Spleen (tissue), 11 donors: ENCODE measurements around the gene TOM1L2. TPM values are rescaled to one million over a fixed set of nuclear protein-coding genes. Genes with fewer than 3 reads are reported as not detected.

Experiments
- DNase-seq: peaks from one replicate; pipeline ENCODE4 v3.0.0-alpha.2; 2020
- H3K27ac ChIP-seq, 8 donors: fragments of 200-600 bp; sonication (generic) in 7 of 8; 1 replicate in 4 of 8; 2 replicates in 4 of 8; pipeline versions ENCODE4 v1.5.0 to v1.8.0; 2016 to 2021; ENCODE audit warnings: inconsistent platforms in 4 of 8, mild to moderate bottlenecking in 4 of 8, moderate library complexity in 1 of 8
- H3K27me3 ChIP-seq, 7 donors: fragments of 200-600 bp; sonication (generic) in 6 of 7; replicated peaks in 1 of 7; 1 replicate in 4 of 7; 2 replicates in 3 of 7; pipeline versions ENCODE4 v1.5.0 to v1.8.0; 2016 to 2021; ENCODE audit warnings: inconsistent platforms in 3 of 7, mild to moderate bottlenecking in 1 of 7
- H3K36me3 ChIP-seq, 6 donors: fragments of 200-600 bp; sonication (generic) in 5 of 6; 1 replicate in 4 of 6; 2 replicates in 2 of 6; pipeline versions ENCODE4 v1.5.0 to v1.8.0; 2016 to 2021; ENCODE audit warnings: inconsistent platforms in 2 of 6
- H3K4me1 ChIP-seq, 6 donors: fragments of 200-600 bp; sonication (generic) in 5 of 6; 1 replicate in 3 of 6; 2 replicates in 3 of 6; pipeline versions ENCODE4 v1.5.0 to v1.8.0; 2016 to 2021; ENCODE audit warnings: inconsistent platforms in 3 of 6
- H3K4me3 ChIP-seq, 8 donors: fragments of 200-600 bp; sonication (generic) in 7 of 8; 1 replicate in 4 of 8; 2 replicates in 4 of 8; pipeline versions ENCODE4 v1.5.0 to v1.8.0; 2016 to 2021; ENCODE audit warnings: inconsistent platforms in 4 of 8, mild to moderate bottlenecking in 4 of 8, moderate library complexity in 2 of 8
- H3K9me3 ChIP-seq, 8 donors: fragments of 200-600 bp; sonication (generic) in 7 of 8; 1 replicate in 4 of 8; 2 replicates in 4 of 8; pipeline versions ENCODE4 v1.5.0 to v1.8.0; 2016 to 2021; ENCODE audit warnings: inconsistent platforms in 4 of 8
- POLR2A ChIP-seq, 3 donors: fragments of 450-650 bp; IDR thresholded peaks; one replicate each; pipeline ENCODE4 v1.5.1; 2017; ENCODE audit warnings: antibody characterized with exemption in 3 of 3, mild to moderate bottlenecking in 1 of 3
- POLR2AphosphoS5 ChIP-seq, 3 donors: sonication (generic); formaldehyde crosslinking; IDR thresholded peaks; one replicate each; pipeline ENCODE4 v1.5.1; 2017; ENCODE audit warnings: antibody characterized with exemption in 3 of 3
- WGBS, 5 donors: extraction: QIAGEN DNeasy Blood & Tissue Kit in 3 of 5; methylation state at CpG; one replicate each; pipeline versions ENCODE4 v1.1.5 to v1.1.7; 2013 to 2018; 5-methylcytosine and 5-hydroxymethylcytosine counted together
- intact Hi-C: fragments of 100-400 bp; cut with DNase I; formaldehyde crosslinking; loops from one replicate; pipeline ENCODE4 v1.15.0; 2023; ENCODE audit warnings: low total_unique reads
- polyA plus RNA-seq, 3 donors: library from polyadenylated mRNA; stranded (reverse); fragments of 200-250 nt; gene quantifications; one replicate each; pipeline ENCODE4 v1.2.1, GENCODE V29; 2013
- total RNA-seq, 7 donors: library from RNA; depleted of rRNA in 3 of 7; stranded (reverse); fragments of >200 nt in 3 of 7; fragmentation: NEBNext Ultra II Directional in 4 of 7; extraction: Animal tissue kit (Norgen Biotek cat#: 25700) in 4 of 7; gene quantifications; one replicate each; pipeline versions ENCODE4 v1.1.0 to v1.2.1, GENCODE V29; 2016 to 2021
- TF ChIP-seq, protein P1 (sequence below), 11 experiments: fragments of 200-600 bp in 7 of 11; fragments of 450-650 bp in 4 of 11; sonication (generic) in 4 of 11; IDR thresholded peaks in 8 of 11; conservative IDR thresholded peaks in 3 of 11; 1 replicate in 7 of 11; 2 replicates in 4 of 11; pipeline versions ENCODE4 v1.4.0 to v1.8.0; 2016 to 2021; ENCODE audit warnings: antibody characterized with exemption in 11 of 11, inconsistent platforms in 4 of 11, mild to moderate bottlenecking in 1 of 11
- donor health status: healthy with polysubstance abuse.
- donor health status: DM: no; HTN: no; CAD: no; lungs with moderate emphysema.
- donor health status: DM: no; HTN: no; CAD: no.
- donor health status: Bipolar disorder and iron deficiency.
- donor health status: healthy.
- donor health status: DM: no; HTN: no; CAD: no.
- donor health status: DM: yes; HTN: yes; CAD: no.

Gene TOM1L2
- total and polyA plus RNA-seq, 10 donors: 5.3 to 82.6 (median 53.6) TPM

DNA sequence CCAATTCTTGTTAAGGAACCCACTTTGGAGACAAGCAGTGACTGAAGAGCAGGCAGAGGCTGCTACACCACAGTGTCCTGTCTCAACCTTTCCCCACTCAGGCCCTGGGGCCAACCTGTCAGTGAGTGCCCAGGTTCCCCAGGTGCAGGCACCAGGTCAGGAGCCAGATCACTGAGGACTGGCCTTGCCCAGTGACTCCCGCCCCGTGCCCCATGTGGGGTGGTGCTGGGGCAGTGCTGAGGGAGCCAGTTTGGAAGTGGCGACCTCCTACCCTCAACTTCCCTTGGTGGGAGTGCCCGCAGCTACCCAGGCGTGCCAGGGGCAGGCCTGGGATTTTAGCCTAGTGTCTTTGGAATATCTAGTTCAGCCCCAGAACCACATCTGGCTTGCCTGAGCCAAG, 164.8 kb downstream of the TOM1L2 start:
- Histone ChIP-seq H3K4me3 (no peak overlapping the region), H3K4me1 (peaks cover 7 to 47% (median 18%) of the 10 kb centered on the region in 6 donors), H3K27ac (peak overlapping the region in 2 of 8 donors; percentile 4 to 48), H3K27me3 (no peaks in the 10 kb centered on the region), H3K9me3 (no peaks in the 10 kb centered on the region), H3K36me3 (peaks cover 0 to 84% (median 35%) of the 10 kb centered on the region in 6 donors)
- TF ChIP-seq POLR2AphosphoS5 (IDR thresholded peaks at IDR 0.05) (peak in 1 of 3 donors; percentile 51), POLR2A (IDR thresholded peaks at IDR 0.05) (no peak)
- TF ChIP-seq, protein P1, sequence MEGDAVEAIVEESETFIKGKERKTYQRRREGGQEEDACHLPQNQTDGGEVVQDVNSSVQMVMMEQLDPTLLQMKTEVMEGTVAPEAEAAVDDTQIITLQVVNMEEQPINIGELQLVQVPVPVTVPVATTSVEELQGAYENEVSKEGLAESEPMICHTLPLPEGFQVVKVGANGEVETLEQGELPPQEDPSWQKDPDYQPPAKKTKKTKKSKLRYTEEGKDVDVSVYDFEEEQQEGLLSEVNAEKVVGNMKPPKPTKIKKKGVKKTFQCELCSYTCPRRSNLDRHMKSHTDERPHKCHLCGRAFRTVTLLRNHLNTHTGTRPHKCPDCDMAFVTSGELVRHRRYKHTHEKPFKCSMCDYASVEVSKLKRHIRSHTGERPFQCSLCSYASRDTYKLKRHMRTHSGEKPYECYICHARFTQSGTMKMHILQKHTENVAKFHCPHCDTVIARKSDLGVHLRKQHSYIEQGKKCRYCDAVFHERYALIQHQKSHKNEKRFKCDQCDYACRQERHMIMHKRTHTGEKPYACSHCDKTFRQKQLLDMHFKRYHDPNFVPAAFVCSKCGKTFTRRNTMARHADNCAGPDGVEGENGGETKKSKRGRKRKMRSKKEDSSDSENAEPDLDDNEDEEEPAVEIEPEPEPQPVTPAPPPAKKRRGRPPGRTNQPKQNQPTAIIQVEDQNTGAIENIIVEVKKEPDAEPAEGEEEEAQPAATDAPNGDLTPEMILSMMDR (IDR thresholded peaks at IDR 0.05 in 8 of 11, conservative IDR thresholded peaks at IDR 0.05 in 3 of 11): no peak
- WGBS, 5 donors: 69 to 90% (median 79%) methylated on average over 3 to 5 of the region's 5 CpGs; no CpG with 5 or more reads in 1 of the 5 donors
- intact Hi-C loops: no loop called here
- DNase-seq: no peak

DNA sequence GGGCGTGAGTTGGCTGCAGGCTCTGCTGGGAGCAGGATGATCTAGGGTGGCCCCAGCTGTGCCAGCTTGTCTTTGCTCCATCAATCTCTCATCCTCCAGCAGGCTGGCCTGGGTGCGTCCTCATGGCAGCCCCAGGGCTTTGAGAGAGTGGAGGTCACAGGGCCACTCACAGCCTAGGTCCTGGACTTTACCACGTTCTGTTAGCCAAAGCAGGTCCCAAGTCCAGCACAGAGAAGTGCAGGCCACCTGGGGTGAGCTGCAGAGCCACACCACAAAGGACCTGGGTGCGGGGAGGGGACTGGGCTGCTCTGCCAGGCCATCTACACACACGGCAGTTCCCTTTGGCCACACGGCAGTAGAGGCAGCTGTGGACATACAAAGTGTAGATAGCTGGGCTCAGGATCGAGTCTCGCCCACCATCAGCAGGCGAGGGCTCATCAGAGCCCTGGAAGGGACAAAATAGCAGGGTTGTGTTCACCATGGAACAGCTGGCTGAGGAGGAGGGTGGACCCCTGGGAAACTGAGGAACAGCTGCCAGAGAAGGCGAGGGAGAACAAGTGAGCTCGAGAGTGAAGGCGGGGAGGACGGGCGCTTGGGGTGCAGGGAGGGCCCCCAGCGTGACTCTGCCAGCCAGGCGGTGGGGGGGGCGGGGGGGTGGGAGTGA, 165.5 kb downstream of the TOM1L2 start:
- intact Hi-C loops: no loop called here
- H3K4me1 ChIP-seq: peaks cover 0 to 40% (median 11%) of the 10 kb centered on the region in 6 donors
- H3K9me3 ChIP-seq: no peaks in the 10 kb centered on the region
- no peak for DNase-seq
- no peak overlapping the region for H3K27ac ChIP-seq
- peaks cover 0 to 85% (median 33%) of the 10 kb centered on the region in 6 donors for H3K36me3 ChIP-seq
- no peak overlapping the region for H3K4me3 ChIP-seq
- TF ChIP-seq POLR2A (IDR thresholded peaks at IDR 0.05): no peak
- TF ChIP-seq POLR2AphosphoS5 (IDR thresholded peaks at IDR 0.05): peak in 2 of 3 donors; percentile 5 to 40
- TF ChIP-seq, protein P1 (IDR thresholded peaks at IDR 0.05 in 8 of 11, conservative IDR thresholded peaks at IDR 0.05 in 3 of 11): no peak
- WGBS, 5 donors: 87 to 97% (median 93%) methylated on average over 12 to 17 of the region's 17 CpGs
- H3K27me3 ChIP-seq: no peaks in the 10 kb centered on the region

DNA sequence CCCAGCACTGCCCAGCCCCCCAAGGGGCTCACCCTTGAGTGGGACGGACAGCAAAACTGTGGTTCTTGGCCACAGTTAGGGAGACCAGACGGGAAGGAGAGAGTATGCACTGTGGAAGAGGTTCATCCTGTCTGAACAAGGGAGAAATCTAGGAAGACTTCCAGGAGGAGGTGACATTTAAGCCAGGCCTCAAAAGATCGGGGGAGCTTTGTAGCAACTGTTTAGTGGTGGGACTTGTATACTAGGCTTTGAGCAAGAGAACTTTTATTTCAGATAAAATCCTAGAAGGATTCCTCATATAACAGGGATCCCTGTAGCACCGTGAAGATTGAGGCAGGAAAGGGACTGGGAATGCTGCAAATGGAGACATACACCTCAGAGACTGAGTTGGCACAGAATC, 166.2 kb downstream of the TOM1L2 start:
- H3K4me3 ChIP-seq: no peak overlapping the region
- TF ChIP-seq, protein P1 (IDR thresholded peaks at IDR 0.05 in 8 of 11, conservative IDR thresholded peaks at IDR 0.05 in 3 of 11): no peak
- TF ChIP-seq POLR2AphosphoS5 (IDR thresholded peaks at IDR 0.05) (no peak), POLR2A (IDR thresholded peaks at IDR 0.05) (no peak)
- no peak overlapping the region for H3K27ac ChIP-seq
- H3K36me3 ChIP-seq: peaks cover 0 to 85% (median 31%) of the 10 kb centered on the region in 6 donors
- no peaks in the 10 kb centered on the region for H3K9me3 ChIP-seq
- no peaks in the 10 kb centered on the region for H3K27me3 ChIP-seq
- peaks cover 0 to 33% (median 7%) of the 10 kb centered on the region in 6 donors for H3K4me1 ChIP-seq
- no peak for DNase-seq
- 89 to 96% (median 92%) methylated on average over 4 of the region's 4 CpGs for WGBS, 5 donors
- intact Hi-C loops: no loop called here

DNA sequence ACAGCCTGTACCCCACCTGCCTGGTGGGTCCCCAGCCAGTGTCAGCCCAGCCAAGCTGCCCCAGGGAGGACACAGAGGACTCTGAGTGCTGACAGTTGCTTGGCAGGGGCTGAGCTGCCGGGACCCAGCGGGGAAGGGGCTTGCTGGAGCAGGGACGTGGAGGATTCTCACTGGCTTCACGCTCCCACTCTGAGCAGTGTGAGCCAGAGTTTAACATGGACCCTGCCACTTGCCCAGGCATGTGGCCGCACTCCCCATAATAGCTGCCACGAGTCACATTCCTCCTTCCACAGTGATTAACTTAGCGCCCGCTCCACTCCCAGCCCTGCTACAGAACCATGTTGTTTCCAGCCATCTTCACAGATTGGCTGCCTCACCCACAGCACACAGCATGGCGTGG, 166.6 kb downstream of the TOM1L2 start:
- TF ChIP-seq POLR2AphosphoS5 (IDR thresholded peaks at IDR 0.05) (peak in 2 of 3 donors; percentile 12 to 56), POLR2A (IDR thresholded peaks at IDR 0.05) (no peak)
- TF ChIP-seq, protein P1 (IDR thresholded peaks at IDR 0.05 in 8 of 11, conservative IDR thresholded peaks at IDR 0.05 in 3 of 11): no peak
- no peak for DNase-seq
- Histone ChIP-seq H3K9me3 (no peaks in the 10 kb centered on the region), H3K36me3 (peaks cover 0 to 83% (median 26%) of the 10 kb centered on the region in 6 donors), H3K27ac (no peak overlapping the region), H3K27me3 (no peaks in the 10 kb centered on the region), H3K4me1 (peaks cover 0 to 32% (median 7%) of the 10 kb centered on the region in 6 donors), H3K4me3 (no peak overlapping the region)
- WGBS, 5 donors: 82 to 92% (median 89%) methylated on average over 6 to 9 of the region's 9 CpGs
- intact Hi-C loops: no loop called here
